ENCODE data around the gene GALNT13. TPM values are rescaled to one million over a fixed set of nuclear protein-coding genes. Genes with fewer than 3 reads are reported as not detected.

Gene GALNT13
- polyA plus RNA-seq, 3 donors from 2014 or later, result not detected

- Mint-ChIP-seq H3K27ac (no peak overlapping the region), H3K9me3 (peaks cover 0 to 15% (median 3%) of the 10 kb centered on the region in 6 donors), H3K36me3 (no peaks in the 10 kb centered on the region), H3K4me1 (no peaks in the 10 kb centered on the region), H3K27me3 (ENCODE audit: low read depth in 3 of 3) (no peaks in the 10 kb centered on the region), H3K4me3 (no peak overlapping the region)
- DNase-seq, result no peak
Measured at GRCh38 chr2:154484338-154485099, 612.8 kb downstream of the GALNT13 start.

GRCh38 chr2:154488801-154489200 lies 617.1 kb downstream of the GALNT13 start:
- H3K36me3 Mint-ChIP-seq, result no peaks in the 10 kb centered on the region
- peaks cover 0 to 32% (median 9%) of the 10 kb centered on the region in 6 donors for H3K9me3 Mint-ChIP-seq
- no peak overlapping the region for H3K4me3 Mint-ChIP-seq
- H3K27me3 Mint-ChIP-seq (ENCODE audit: low read depth in 3 of 3), result no peaks in the 10 kb centered on the region
- H3K27ac Mint-ChIP-seq, result no peak overlapping the region
- no peak for DNase-seq
- no peaks in the 10 kb centered on the region for H3K4me1 Mint-ChIP-seq

- Mint-ChIP-seq H3K27me3 (ENCODE audit: low read depth in 3 of 3) (no peaks in the 10 kb centered on the region), H3K9me3 (peaks cover 0 to 34% (median 10%) of the 10 kb centered on the region in 6 donors), H3K4me3 (no peak overlapping the region), H3K4me1 (no peaks in the 10 kb centered on the region), H3K27ac (no peak overlapping the region), H3K36me3 (no peaks in the 10 kb centered on the region)
- no peak for DNase-seq
Measured at GRCh38 chr2:154489266-154489858, 617.6 kb downstream of the GALNT13 start.

GRCh38 chr2:154490530-154490929 lies 618.8 kb downstream of the GALNT13 start:
- Mint-ChIP-seq H3K4me3 (no peak overlapping the region), H3K4me1 (no peaks in the 10 kb centered on the region), H3K27ac (no peak overlapping the region), H3K27me3 (ENCODE audit: low read depth in 3 of 3) (no peaks in the 10 kb centered on the region), H3K36me3 (no peaks in the 10 kb centered on the region), H3K9me3 (peaks cover 0 to 36% (median 10%) of the 10 kb centered on the region in 6 donors)
- DNase-seq, result no peak

- DNase-seq, result no peak
- peaks cover 0 to 2% (median 0%) of the 10 kb centered on the region in 3 donors for H3K27me3 Mint-ChIP-seq (ENCODE audit: low read depth in 3 of 3)
- H3K27ac Mint-ChIP-seq, result no peak overlapping the region
- H3K9me3 Mint-ChIP-seq, result peaks cover 8 to 27% (median 17%) of the 10 kb centered on the region in 6 donors
- no peaks in the 10 kb centered on the region for H3K36me3 Mint-ChIP-seq
- no peak overlapping the region for H3K4me3 Mint-ChIP-seq
- no peaks in the 10 kb centered on the region for H3K4me1 Mint-ChIP-seq
Measured at GRCh38 chr2:154495455-154495868, 623.7 kb downstream of the GALNT13 start.

GRCh38 chr2:154497019-154497418 lies 625.3 kb downstream of the GALNT13 start:
- Mint-ChIP-seq H3K27ac (no peak overlapping the region), H3K4me1 (no peaks in the 10 kb centered on the region), H3K9me3 (peaks cover 10 to 30% (median 18%) of the 10 kb centered on the region in 6 donors), H3K4me3 (no peak overlapping the region), H3K27me3 (ENCODE audit: low read depth in 3 of 3) (peaks cover 0 to 2% (median 0%) of the 10 kb centered on the region in 3 donors), H3K36me3 (no peaks in the 10 kb centered on the region)
- DNase-seq, result no peak

Data from immature natural killer cell (primary cell).